ENCODE data around the gene IPO11. TPM values are rescaled to one million over a fixed set of nuclear protein-coding genes. Genes with fewer than 3 reads are reported as not detected.

IPO11 gene
- total RNA-seq, 2 experiments from 2014 or later, result 34.8 to 38.9 TPM

- Mint-ChIP-seq H3K36me3 (ENCODE audit: low read depth) (peaks cover 30% of the 10 kb centered on the region), H3K27me3 (ENCODE audit: low read depth) (no peaks in the 10 kb centered on the region), H3K9me3 (ENCODE audit: insufficient read depth) (no peaks in the 10 kb centered on the region), H3K4me3 (no peak overlapping the region), H3K4me1 (ENCODE audit: low read depth) (peaks cover 12% of the 10 kb centered on the region), H3K27ac (no peak overlapping the region)
- ChIA-PET POLR2A (no interaction called here), CTCF (no interaction called here)
- ATAC-seq (no peak), DNase-seq (no peak)
Observed at GRCh38 chr5:62521319-62521718, 108.8 kb downstream of the IPO11 start.

- H3K4me1 Mint-ChIP-seq (ENCODE audit: low read depth), result peaks cover 12% of the 10 kb centered on the region
- ATAC-seq (no peak), DNase-seq (no peak)
- ChIA-PET CTCF (no interaction called here), POLR2A (no interaction called here)
- H3K4me3 Mint-ChIP-seq, result no peak overlapping the region
- no peaks in the 10 kb centered on the region for H3K27me3 Mint-ChIP-seq (ENCODE audit: low read depth)
- no peak overlapping the region for H3K27ac Mint-ChIP-seq
- H3K9me3 Mint-ChIP-seq (ENCODE audit: insufficient read depth), result no peaks in the 10 kb centered on the region
- peaks cover 24% of the 10 kb centered on the region for H3K36me3 Mint-ChIP-seq (ENCODE audit: low read depth)
Observed at GRCh38 chr5:62522811-62523210, 110.2 kb downstream of the IPO11 start.

DNA sequence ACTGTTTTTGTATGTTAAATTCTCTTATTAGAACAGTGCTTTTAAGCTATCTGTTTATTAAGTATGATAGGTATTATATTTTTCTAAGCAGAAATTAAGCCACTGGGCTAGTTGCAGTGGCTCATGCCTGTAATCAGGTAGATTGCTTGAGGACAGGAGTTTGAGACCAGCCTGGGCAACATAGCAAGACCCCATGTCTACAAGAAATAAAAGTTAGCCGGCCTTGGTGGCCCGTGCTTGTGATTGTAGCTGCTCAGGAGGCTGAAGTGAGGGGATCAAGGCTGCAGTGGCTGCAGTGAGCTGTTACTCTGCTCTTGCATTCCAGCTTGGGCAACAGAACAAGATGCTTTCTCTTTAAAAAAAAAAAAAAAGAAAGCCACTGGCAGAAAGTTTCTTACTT lies 121.0 kb downstream of the IPO11 start:
- Mint-ChIP-seq H3K4me1 (ENCODE audit: low read depth) (peaks cover 2% of the 10 kb centered on the region), H3K36me3 (ENCODE audit: low read depth) (peaks cover 17% of the 10 kb centered on the region), H3K27ac (no peak overlapping the region), H3K4me3 (no peak overlapping the region), H3K9me3 (ENCODE audit: insufficient read depth) (no peaks in the 10 kb centered on the region), H3K27me3 (ENCODE audit: low read depth) (no peaks in the 10 kb centered on the region)
- no peak for DNase-seq
- POLR2A ChIA-PET, result no interaction called here
- no peak for ATAC-seq
- CTCF ChIA-PET, result no interaction called here

- POLR2A ChIA-PET, result no interaction called here
- DNase-seq (no peak), ATAC-seq (no peak)
- Mint-ChIP-seq H3K27ac (no peak overlapping the region), H3K4me3 (no peak overlapping the region), H3K27me3 (ENCODE audit: low read depth) (no peaks in the 10 kb centered on the region), H3K9me3 (ENCODE audit: insufficient read depth) (no peaks in the 10 kb centered on the region), H3K4me1 (ENCODE audit: low read depth) (peaks cover 2% of the 10 kb centered on the region), H3K36me3 (ENCODE audit: low read depth) (peaks cover 20% of the 10 kb centered on the region)
- CTCF ChIA-PET, result no interaction called here
Observed at GRCh38 chr5:62534461-62535236, 122.1 kb downstream of the IPO11 start.

DNA sequence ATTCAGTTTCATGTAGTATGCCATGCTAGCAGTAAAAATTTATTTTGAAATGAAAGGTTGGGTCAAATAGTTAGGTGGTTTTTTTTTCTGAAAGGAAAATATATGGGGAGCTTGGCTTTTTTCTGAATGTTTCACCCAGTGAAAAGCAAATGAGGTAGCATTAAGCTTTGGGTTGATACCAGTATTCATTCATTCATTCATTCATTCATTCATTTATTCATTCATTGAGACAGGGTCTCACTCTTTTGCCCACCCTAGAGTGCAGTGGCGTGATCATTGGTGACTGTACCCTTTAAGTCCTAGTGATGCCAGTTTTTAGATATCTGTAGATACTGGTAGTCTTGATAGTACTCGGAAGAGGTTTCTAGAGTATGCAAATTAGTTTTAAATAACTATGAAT lies 123.7 kb downstream of the IPO11 start:
- CTCF ChIA-PET, result no interaction called here
- no peaks in the 10 kb centered on the region for H3K27me3 Mint-ChIP-seq (ENCODE audit: low read depth)

GRCh38 chr5:62536783-62537182 lies 124.2 kb downstream of the IPO11 start:
- H3K36me3 Mint-ChIP-seq (ENCODE audit: low read depth), result peaks cover 8% of the 10 kb centered on the region
- no peak overlapping the region for H3K4me3 Mint-ChIP-seq
- peaks cover 2% of the 10 kb centered on the region for H3K4me1 Mint-ChIP-seq (ENCODE audit: low read depth)
- ATAC-seq (no peak), DNase-seq (no peak)
- no peaks in the 10 kb centered on the region for H3K9me3 Mint-ChIP-seq (ENCODE audit: insufficient read depth)
- H3K27me3 Mint-ChIP-seq (ENCODE audit: low read depth), result no peaks in the 10 kb centered on the region
- CTCF ChIA-PET, result no interaction called here
- no peak overlapping the region for H3K27ac Mint-ChIP-seq
- POLR2A ChIA-PET, result no interaction called here

More for the DNA sequence above, 123.7 kb downstream of the IPO11 start:
- no peak for ATAC-seq
- Mint-ChIP-seq H3K27ac (no peak overlapping the region), H3K4me1 (ENCODE audit: low read depth) (peaks cover 2% of the 10 kb centered on the region), H3K9me3 (ENCODE audit: insufficient read depth) (no peaks in the 10 kb centered on the region), H3K4me3 (no peak overlapping the region), H3K36me3 (ENCODE audit: low read depth) (peaks cover 14% of the 10 kb centered on the region)
- DNase-seq, result no peak
- POLR2A ChIA-PET, result no interaction called here

DNA sequence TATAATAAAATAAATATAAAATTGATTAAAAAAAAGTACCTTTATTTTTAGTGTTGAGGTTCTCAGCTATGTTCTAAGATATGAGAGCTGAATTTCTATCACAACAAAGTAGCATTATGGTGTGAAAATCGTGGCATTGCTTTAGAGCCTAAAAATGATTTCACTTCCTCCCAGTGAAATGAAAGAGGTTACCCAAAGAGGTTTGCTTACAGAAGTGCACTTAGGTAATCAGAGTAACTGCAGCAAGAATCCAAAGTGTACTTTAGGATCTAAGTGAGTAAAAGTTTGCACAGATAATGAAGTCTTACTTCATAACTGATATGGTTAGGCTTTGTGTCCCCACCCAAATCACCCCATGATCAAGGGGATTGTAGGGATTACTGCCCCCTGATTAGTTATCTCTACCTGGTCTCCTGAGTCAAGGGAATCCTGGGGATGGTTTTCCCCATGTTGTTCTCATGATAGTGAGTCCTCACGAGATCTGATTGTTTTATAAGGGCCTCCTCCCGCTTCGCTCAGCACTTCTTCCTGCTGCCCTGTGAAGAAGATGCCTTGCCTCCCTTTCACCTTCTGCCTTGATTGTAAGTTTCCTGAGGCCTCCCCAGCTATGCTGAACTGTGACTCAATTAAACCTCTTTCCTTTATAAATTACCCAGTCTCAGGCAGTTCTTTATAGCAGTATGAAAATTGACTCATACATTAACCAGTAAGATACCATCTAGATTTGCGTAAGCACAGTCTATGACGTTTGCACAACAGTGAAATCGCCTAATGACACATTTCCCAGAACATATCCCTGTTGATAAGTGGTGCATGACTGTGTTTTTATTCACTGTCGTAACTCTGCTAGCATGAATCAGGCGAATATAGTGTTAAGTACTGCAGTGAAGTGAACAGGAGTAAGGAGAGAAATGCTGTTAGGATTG lies 125.7 kb downstream of the IPO11 start:
- Mint-ChIP-seq H3K9me3 (ENCODE audit: insufficient read depth) (no peaks in the 10 kb centered on the region), H3K27me3 (ENCODE audit: low read depth) (no peaks in the 10 kb centered on the region), H3K27ac (no peak overlapping the region), H3K4me3 (no peak overlapping the region), H3K4me1 (ENCODE audit: low read depth) (peaks cover 2% of the 10 kb centered on the region), H3K36me3 (ENCODE audit: low read depth) (peaks cover 7% of the 10 kb centered on the region)
- DNase-seq, result no peak
- no peak for ATAC-seq
- ChIA-PET POLR2A (no interaction called here), CTCF (no interaction called here)

GRCh38 chr5:62542720-62543119 lies 130.2 kb downstream of the IPO11 start:
- peaks cover 5% of the 10 kb centered on the region for H3K9me3 Mint-ChIP-seq (ENCODE audit: insufficient read depth)
- H3K4me1 Mint-ChIP-seq (ENCODE audit: low read depth), result peaks cover 2% of the 10 kb centered on the region
- CTCF ChIA-PET, result interaction anchor here (0.7 kb wide), 1 partner anchor 12 kb away, joined by 3 read pairs; no protein-coding TSS in a partner anchor
- DNase-seq, result no peak
- no peak for ATAC-seq
- no peaks in the 10 kb centered on the region for H3K27me3 Mint-ChIP-seq (ENCODE audit: low read depth)
- H3K36me3 Mint-ChIP-seq (ENCODE audit: low read depth), result peaks cover 24% of the 10 kb centered on the region
- H3K27ac Mint-ChIP-seq, result no peak overlapping the region
- no peak overlapping the region for H3K4me3 Mint-ChIP-seq
- POLR2A ChIA-PET, result no interaction called here

- Mint-ChIP-seq H3K36me3 (ENCODE audit: low read depth) (peaks cover 21% of the 10 kb centered on the region), H3K27me3 (ENCODE audit: low read depth) (no peaks in the 10 kb centered on the region), H3K4me3 (no peak overlapping the region), H3K27ac (no peak overlapping the region), H3K9me3 (ENCODE audit: insufficient read depth) (peaks cover 5% of the 10 kb centered on the region), H3K4me1 (ENCODE audit: low read depth) (no peaks in the 10 kb centered on the region)
- ChIA-PET CTCF (no interaction called here), POLR2A (interaction anchor here (0.7 kb wide), 1 partner anchor 870 kb away, joined by 3 read pairs; no protein-coding TSS in a partner anchor)
- ATAC-seq (no peak), DNase-seq (no peak)
Observed at GRCh38 chr5:62547945-62548630, 135.5 kb downstream of the IPO11 start.

DNA sequence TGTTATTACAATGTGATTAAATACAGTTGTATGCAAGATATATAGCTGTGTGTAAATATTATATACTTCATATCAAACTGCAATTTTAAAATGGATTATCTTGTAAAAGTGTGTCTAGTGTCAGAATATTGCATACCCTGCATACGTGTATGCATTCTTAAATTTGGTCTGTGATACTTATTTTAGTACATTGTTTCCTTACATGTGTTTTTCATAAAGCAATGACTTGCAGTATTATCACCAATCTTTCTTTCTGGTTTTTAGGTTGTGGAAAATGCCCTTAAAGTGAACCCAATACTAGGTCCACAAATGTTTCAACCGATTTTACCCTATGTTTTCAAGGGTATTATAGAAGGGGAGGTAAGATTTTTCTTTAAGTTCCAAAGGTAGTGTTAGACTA lies 137.5 kb downstream of the IPO11 start:
- POLR2A ChIA-PET, result no interaction called here
- DNase-seq (no peak), ATAC-seq (no peak)
- Mint-ChIP-seq H3K4me1 (ENCODE audit: low read depth) (no peaks in the 10 kb centered on the region), H3K27ac (no peak overlapping the region), H3K9me3 (ENCODE audit: insufficient read depth) (no peaks in the 10 kb centered on the region), H3K27me3 (ENCODE audit: low read depth) (no peaks in the 10 kb centered on the region), H3K4me3 (no peak overlapping the region), H3K36me3 (ENCODE audit: low read depth) (peaks cover 13% of the 10 kb centered on the region)
- CTCF ChIA-PET, result no interaction called here

DNA sequence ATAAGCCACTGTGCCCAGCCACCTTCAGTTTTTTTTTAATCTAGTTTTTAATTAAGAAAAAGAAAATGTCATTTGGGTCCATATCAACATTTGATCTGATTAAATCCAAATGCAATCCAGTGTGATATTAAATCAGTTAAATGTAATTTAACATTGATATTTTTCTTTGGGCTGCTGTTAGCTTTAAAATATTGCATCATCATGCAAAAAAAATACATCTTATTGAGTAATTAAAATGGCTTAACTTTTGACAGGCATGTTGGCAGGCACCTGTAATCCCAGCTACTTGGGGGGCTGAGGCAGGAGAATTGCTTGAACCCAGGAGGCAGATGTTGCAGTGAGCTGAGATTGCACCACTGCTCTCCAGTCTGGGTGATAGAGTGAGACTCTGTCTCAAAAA lies 143.4 kb downstream of the IPO11 start:
- Mint-ChIP-seq H3K36me3 (ENCODE audit: low read depth) (peaks cover 19% of the 10 kb centered on the region), H3K27ac (no peak overlapping the region), H3K27me3 (ENCODE audit: low read depth) (no peaks in the 10 kb centered on the region), H3K4me1 (ENCODE audit: low read depth) (no peaks in the 10 kb centered on the region), H3K9me3 (ENCODE audit: insufficient read depth) (no peaks in the 10 kb centered on the region), H3K4me3 (no peak overlapping the region)
- POLR2A ChIA-PET, result no interaction called here
- no peak for ATAC-seq
- DNase-seq, result no peak
- CTCF ChIA-PET, result no interaction called here

DNA sequence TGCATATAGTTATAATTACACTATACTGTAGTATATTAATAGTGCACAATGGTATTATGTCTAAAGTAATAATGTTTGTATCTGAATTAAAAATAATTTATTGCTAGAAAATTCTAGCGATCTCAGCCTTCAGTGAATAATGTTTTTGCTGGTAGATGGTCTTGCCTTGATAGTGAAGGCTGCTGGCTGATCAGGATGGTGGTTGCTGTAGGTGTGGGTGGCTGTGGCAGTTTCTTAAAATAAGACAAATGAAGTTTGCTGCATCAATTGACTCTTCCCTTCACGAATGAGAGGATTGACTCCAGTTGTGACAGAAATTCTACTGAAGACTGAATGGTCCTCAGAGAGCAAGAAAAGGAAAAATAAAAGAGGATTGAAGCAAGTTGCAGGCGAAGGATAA lies 146.4 kb downstream of the IPO11 start:
- ATAC-seq (no peak), DNase-seq (no peak)
- Mint-ChIP-seq H3K4me1 (ENCODE audit: low read depth) (no peaks in the 10 kb centered on the region), H3K9me3 (ENCODE audit: insufficient read depth) (no peaks in the 10 kb centered on the region), H3K4me3 (no peak overlapping the region), H3K27me3 (ENCODE audit: low read depth) (no peaks in the 10 kb centered on the region), H3K36me3 (ENCODE audit: low read depth) (peaks cover 22% of the 10 kb centered on the region), H3K27ac (no peak overlapping the region)
- CTCF ChIA-PET, result no interaction called here
- POLR2A ChIA-PET, result no interaction called here
